Muscle of arm (tissue), 14 donors: ENCODE results near the gene SFXN5. TPM values are rescaled to one million over a fixed set of nuclear protein-coding genes. Genes with fewer than 3 reads are reported as not detected.
"Not testable (repeated sequence)": the region's sequence is repeated elsewhere in the genome, so short reads cannot be mapped to it uniquely, and the experiment has no call there.

Source experiments
- DNase-seq: peaks from one replicate; pipeline ENCODE4 v3.0.0-alpha.2; 2013
- long read RNA-seq, 11 donors: transcript quantifications; one replicate each; lab custom pipeline, GENCODE V29; 2026
- polyA plus RNA-seq, 12 donors: library from polyadenylated mRNA; unstranded; fragments of 120-200 nt; gene quantifications; one replicate each; pipeline ENCODE4 v1.2.1, GENCODE V29; 2013; ENCODE audit not compliant: insufficient read length in 12 of 12

The SFXN5 gene, protein sequence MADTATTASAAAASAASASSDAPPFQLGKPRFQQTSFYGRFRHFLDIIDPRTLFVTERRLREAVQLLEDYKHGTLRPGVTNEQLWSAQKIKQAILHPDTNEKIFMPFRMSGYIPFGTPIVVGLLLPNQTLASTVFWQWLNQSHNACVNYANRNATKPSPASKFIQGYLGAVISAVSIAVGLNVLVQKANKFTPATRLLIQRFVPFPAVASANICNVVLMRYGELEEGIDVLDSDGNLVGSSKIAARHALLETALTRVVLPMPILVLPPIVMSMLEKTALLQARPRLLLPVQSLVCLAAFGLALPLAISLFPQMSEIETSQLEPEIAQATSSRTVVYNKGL
- 10 to 100 TPM in 1 of 12 donors, 1 to 10 TPM in 10, not detected in 1; 4.9 to 10.6 (median 6.7) TPM for polyA plus RNA-seq
- long read RNA-seq, donor 1, full-length matches to known transcripts, result 1 of 1 reads
- long read RNA-seq, donor 1, partial matches to known transcripts, result 0 of 1 reads
- long read RNA-seq, donor 1, other reads (novel, unspliced or antisense), result 0 of 1 reads
- long read RNA-seq, donor 2, full-length matches to known transcripts, result 1 of 1 reads
- long read RNA-seq, donor 2, partial matches to known transcripts, result 0 of 1 reads
- long read RNA-seq, donor 2, other reads (novel, unspliced or antisense), result 0 of 1 reads
- long read RNA-seq, donor 3, result 0 reads
- long read RNA-seq, donor 4, partial matches to known transcripts, result 0 of 1 reads
- long read RNA-seq, donor 4, other reads (novel, unspliced or antisense), result 0 of 1 reads
- long read RNA-seq, donor 5, result 0 reads
- long read RNA-seq, donor 6, result 0 reads
- long read RNA-seq, donor 7, result 0 reads
- long read RNA-seq, donor 8, result 0 reads
- long read RNA-seq, donor 9, result 0 reads
- long read RNA-seq, donor 10, result 0 reads
- long read RNA-seq, donor 11, result 0 reads

DNA sequence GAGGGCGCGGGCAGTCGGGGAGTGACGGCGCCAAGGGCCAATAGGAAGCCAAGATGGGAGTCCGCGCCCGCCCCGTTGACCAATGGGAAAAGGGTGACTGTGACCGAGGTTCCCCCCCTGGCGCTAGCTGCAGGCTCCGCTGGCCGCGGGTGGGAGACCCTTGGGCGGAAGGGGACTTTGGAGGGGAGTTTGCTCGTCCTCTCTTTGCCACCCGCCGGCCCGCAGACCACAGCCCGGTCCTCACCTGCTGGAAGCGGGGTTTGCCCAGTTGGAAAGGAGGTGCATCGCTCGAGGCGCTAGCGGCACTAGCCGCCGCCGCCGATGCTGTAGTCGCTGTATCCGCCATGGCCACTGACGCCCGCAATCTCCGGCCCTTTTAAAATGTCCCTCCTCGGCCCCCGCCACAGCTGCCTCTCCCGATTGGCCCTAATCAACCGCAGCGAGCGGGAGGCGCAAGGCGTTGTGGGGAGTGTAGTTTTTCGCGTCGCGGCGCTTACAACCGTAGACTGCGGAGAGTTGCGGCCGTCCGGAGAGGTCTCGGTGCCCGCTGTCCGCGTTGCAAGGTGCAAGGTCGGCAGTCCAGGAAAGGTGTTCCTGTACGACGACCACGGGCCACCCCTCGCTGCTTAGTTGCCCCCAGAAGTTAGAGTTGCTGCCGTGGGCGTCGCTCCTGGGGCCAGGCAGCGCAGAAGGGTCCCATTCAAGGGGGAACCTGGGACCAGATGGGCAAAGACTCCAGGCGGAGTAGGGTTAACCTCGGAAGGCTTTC lies at the start of gene SFXN5:
TSS of gene SFXN5 (minus strand) at position 353 of the 769 bp plus-strand sequence. CDS start at position 346, 7 bp downstream.
- peak; percentile 98 for DNase-seq

- not testable (repeated sequence) for DNase-seq
Measured at GRCh38 chr2:73119611-73120239, 48.2 kb upstream of the SFXN5 start.

GRCh38 chr2:73117441-73117840 lies 45.9 kb upstream of the SFXN5 start:
- no peak for DNase-seq

- DNase-seq, result no peak
Measured at GRCh38 chr2:73116182-73116960, 44.9 kb upstream of the SFXN5 start.

DNA sequence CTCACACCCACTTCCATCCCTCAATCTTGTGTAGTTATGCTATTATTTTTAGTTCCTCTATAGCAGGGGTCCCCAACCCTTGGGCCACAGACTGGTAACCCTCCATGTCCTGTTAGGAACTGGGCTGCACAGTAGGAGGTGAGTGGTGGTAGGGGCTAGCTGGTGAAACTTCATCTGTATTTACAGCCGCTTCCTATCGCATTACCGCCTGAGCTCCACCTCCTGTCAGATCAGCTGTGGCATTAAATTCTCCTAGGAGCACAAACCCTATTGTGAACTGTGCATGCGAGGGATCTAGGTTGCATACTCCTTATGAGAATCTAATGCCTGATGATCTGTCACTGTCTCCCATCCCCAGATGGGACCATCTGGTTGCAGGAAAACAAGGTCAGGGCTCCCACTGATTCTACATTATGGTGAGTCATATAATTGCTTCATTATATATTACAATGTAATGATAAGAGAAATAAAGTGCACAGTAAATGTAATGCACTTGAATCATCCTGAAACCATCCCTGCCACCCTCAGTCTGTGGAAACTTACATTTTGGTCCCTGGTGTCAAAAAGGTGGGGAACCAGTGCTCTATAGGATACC lies 42.9 kb upstream of the SFXN5 start:
- DNase-seq, result no peak

DNA sequence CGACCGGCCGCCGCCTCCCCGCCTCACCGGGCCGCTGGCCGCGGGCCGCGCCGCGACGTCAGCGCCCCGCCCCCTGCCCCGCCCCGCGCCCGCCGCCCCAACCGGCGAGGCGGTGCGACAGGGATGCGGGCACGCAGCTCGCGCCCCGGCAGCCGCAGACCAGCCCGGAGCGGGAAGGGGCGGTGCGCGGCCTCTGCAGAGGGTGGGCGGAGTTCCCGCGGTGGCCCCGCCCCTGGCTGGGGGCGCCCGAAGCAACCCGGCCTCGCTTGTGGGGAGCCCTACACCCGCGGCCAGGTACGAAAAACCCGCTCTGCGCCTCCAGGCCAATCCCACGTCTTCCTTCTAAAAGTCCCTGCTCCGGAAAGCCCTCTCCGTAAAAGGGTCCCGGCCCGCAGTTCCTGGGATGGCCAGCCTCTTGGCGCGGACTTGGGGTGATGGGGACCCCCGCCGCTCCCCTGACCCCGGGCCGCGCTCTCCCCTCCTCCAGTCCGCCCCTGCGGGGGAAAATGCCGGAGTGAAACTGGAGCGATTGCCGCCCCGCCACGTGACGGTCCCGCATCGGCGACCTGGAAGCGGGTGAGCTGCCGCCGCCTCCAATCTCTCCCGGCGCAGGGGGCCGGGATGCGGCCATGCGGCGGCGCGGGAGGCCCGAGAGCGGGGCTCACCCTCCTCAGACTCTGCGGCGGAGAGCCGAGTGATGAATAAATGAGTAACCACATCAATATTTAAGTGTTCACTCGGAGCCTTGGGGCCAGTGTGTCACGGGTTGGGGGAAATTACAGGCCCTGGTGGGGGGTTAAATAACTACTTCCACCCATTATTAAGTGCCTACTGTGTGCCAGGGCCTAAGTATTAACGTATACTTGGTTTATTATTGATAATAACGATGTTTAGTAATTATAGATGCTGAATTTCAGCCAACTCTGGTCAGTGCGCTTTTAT lies 41.7 kb upstream of the SFXN5 start, which contains the start of gene RAB11FIP5:
TSS of gene RAB11FIP5 (minus strand) at position 36 of the 942 bp plus-strand sequence. CDS start 171 bp downstream, outside the sequence.
- peak; percentile 67 for DNase-seq

- DNase-seq, result no peak
Measured at GRCh38 chr2:73112026-73112912, 40.8 kb upstream of the SFXN5 start.

DNA sequence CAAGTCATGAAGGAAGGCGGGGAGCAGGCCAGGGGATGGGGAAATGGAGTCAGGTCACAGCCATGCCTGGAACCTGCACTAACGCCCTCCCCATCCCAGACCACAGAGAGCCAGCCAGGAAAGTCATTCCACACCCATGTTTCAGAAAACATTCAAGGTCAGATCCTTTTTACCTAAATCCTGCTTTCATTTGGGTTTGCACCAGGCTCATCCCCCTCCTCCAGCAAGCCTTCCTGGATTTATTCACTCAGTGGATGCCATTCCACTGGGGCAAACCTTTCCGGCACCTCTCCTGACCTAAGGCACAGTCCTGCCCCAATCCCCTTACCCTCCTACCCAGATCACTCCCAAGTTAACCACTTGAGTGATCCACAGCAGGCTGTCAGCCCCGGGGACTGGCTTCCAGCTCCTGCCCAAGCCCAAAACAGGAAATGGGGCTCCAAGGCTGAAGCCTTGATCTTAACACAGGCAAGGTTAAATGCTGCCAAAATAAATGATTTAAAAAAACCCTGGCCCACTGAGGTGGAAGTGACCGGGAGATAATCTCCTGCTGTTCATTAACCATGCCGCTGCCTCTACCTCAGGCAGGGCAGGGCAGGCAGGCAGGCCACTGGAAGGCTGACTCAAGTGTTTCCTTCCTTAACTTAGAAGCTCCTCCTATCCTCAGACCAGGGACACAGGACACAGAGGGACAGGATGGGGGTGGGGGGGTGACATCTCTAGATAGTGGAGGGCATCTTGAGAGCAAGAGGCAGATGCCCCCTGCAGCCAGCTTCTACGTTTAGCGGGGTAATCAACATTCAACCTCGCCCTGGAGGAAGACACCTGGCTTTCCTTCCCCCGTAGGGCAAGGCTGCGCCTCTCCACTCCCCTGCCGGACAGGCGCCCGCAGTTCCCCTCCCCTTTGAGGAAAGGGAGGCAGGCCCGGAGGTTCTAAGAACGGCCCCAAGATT lies 39.8 kb upstream of the SFXN5 start:
- DNase-seq, result no peak

GRCh38 chr2:73110168-73111072 lies 38.9 kb upstream of the SFXN5 start:
- peak; percentile 59 for DNase-seq

GRCh38 chr2:73109431-73110167 lies 38.1 kb upstream of the SFXN5 start:
- DNase-seq, result no peak

- no peak for DNase-seq
Measured at GRCh38 chr2:73107211-73107926, 35.9 kb upstream of the SFXN5 start.

DNA sequence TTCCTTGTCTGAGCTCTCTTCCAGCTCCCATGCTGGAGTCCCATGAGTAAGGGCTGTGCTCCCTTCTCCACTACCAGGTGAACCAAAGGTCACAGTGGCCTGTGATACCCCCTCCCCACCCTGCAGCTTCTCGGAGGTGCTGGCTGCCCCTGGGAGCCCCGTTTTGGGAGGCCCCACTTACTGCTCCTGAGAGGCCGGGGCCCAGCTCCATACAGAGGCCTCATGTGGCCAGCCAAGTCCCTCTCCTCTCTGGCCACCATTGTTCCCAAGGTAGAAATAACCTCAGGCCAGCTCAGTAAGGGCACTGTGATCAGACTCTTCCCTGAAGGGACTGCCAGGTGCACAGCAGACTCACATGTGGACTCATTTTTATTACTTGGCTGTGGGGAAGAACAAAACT lies 35.3 kb upstream of the SFXN5 start:
- DNase-seq, result no peak

DNA sequence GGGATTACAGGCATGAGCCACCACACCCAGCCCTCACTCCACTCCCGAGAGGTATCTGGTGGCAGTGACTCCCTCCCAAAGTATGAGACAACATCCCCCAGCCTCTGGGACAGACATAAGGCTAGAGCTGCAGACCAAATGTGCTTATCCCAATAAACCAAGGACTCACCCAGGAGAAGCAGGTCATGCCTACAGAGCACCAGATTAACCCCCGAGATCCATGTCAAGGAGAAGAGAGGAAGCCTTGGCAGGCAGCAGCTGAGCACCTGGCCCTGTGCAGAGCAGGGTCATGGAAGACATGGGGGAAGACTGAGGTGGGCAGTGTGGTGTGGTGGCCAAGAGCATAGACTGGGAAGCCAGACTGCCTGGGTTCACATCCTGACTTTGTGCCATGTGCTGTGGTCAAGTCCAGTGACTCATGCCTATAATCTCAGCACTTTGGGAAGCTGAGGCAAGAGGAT lies 34.0 kb upstream of the SFXN5 start:
- no peak for DNase-seq

DNA sequence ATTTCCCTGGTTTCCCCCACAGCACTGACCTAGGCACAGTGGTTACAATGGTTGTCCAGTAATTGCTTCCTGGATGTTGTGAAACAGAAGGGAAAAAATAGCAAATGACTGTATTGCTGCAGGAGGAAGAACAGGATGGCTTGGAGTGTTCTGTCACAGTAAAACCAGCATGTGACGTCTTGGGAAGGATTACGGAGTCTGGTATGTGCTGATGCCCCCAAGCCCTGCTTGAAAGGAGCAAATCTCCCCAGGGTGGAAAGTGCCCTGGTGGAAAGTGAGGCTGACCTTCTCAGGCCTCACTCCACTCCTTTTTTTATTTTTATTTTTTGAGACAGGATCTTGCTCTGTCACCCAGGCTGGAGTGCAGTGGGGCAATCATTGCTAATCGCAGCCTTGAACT lies 33.4 kb upstream of the SFXN5 start:
- no peak for DNase-seq
